Neuronal stem cell (in vitro differentiated cells): ENCODE measurements around the gene CLDN9.
A peak's percentile ranks its signal among the peaks of the same experiment; 100 is the strongest.

Source experiments
- DNase-seq: peaks from one replicate; pipeline ENCODE4 v3.0.0-alpha.2; 2013; ENCODE audit warnings: low spot score
- H2AFZ ChIP-seq: one replicate; pipeline ENCODE4 v1.6.1; 2013; ENCODE audit warnings: mild to moderate bottlenecking, low read length, inconsistent platforms
- H2AK5ac ChIP-seq: 2 replicates; pipeline ENCODE4 v1.6.1; 2013; ENCODE audit warnings: low read depth, mild to moderate bottlenecking, inconsistent platforms, low read length, moderate library complexity, mixed read lengths
- H2BK120ac ChIP-seq: 2 replicates; pipeline ENCODE4 v1.6.1; 2013; ENCODE audit warnings: low read depth, mild to moderate bottlenecking, inconsistent platforms, low read length, moderate library complexity, mixed read lengths
- H2BK12ac ChIP-seq: one replicate; pipeline ENCODE4 v1.6.1; 2013; ENCODE audit warnings: low read length, inconsistent platforms
- H2BK15ac ChIP-seq: 2 replicates; pipeline ENCODE4 v1.6.1; 2013; ENCODE audit warnings: mild to moderate bottlenecking, low read length, inconsistent platforms, mixed read lengths
- H2BK5ac ChIP-seq: one replicate; pipeline ENCODE4 v1.6.1; 2013; ENCODE audit warnings: inconsistent platforms, mild to moderate bottlenecking, low read length, moderate library complexity
- H3K14ac ChIP-seq: one replicate; pipeline ENCODE4 v1.6.1; 2013; ENCODE audit warnings: low read length, inconsistent platforms
- H3K18ac ChIP-seq: 2 replicates; pipeline ENCODE4 v1.6.1; 2013; ENCODE audit warnings: low read length, inconsistent platforms
- H3K23ac ChIP-seq: 2 replicates; pipeline ENCODE4 v1.6.1; 2013; ENCODE audit warnings: low read depth, mild to moderate bottlenecking, mixed read lengths, low read length, inconsistent platforms; ENCODE audit not compliant: poor library complexity
- H3K27ac ChIP-seq: replicated peaks from 3 replicates; pipeline ENCODE4 v1.5.1; 2013; ENCODE audit warnings: low read length, inconsistent platforms
- H3K27me3 ChIP-seq, 3 experiments: 2 replicates each; pipeline ENCODE4 v1.6.1; 2013; ENCODE audit warnings: low read length in 3 of 3, mild to moderate bottlenecking in 2 of 3, inconsistent platforms in 1 of 3, low read depth in 1 of 3, mixed read lengths in 1 of 3, moderate library complexity in 1 of 3; ENCODE audit not compliant: control insufficient read depth in 3 of 3, insufficient read depth in 3 of 3
- H3K36me3 ChIP-seq, 2 donors: replicated peaks in 1 of 2; 2 replicates each; pipeline ENCODE4 v1.6.1; 2013; ENCODE audit warnings: low read length in 2 of 2; ENCODE audit not compliant: control insufficient read depth in 2 of 2, insufficient read depth in 2 of 2
- H3K4ac ChIP-seq: 2 replicates; pipeline ENCODE4 v1.6.1; 2013; ENCODE audit warnings: inconsistent platforms, mild to moderate bottlenecking, low read length, moderate library complexity
- H3K4me1 ChIP-seq, 2 donors: 1 replicate in 1 of 2; 2 replicates in 1 of 2; pipeline ENCODE4 v1.6.1; 2013; ENCODE audit warnings: low read length in 2 of 2, low read depth in 1 of 2; ENCODE audit not compliant: control insufficient read depth in 2 of 2, insufficient read depth in 1 of 2
- H3K4me2 ChIP-seq: one replicate; pipeline ENCODE4 v1.6.1; 2013; ENCODE audit warnings: mild to moderate bottlenecking, low read length, inconsistent platforms; ENCODE audit not compliant: insufficient read depth, poor library complexity, severe bottlenecking
- H3K4me3 ChIP-seq, 2 donors: 2 replicates each; pipeline ENCODE4 v1.5.1; 2013; ENCODE audit warnings: low read length in 2 of 2, mild to moderate bottlenecking in 2 of 2, inconsistent platforms in 1 of 2, moderate library complexity in 1 of 2
- H3K79me1 ChIP-seq: one replicate; pipeline ENCODE4 v1.6.1; 2013; ENCODE audit warnings: low read depth, mild to moderate bottlenecking, inconsistent platforms, low read length, moderate library complexity
- H3K9ac ChIP-seq: one replicate; pipeline ENCODE4 v1.6.1; 2013; ENCODE audit warnings: mild to moderate bottlenecking, low read depth, low read length, inconsistent platforms; ENCODE audit not compliant: poor library complexity
- H3K9me3 ChIP-seq, 2 donors: replicated peaks in 1 of 2; 2 replicates each; pipeline versions ENCODE3 to v1.6.1; 2013; ENCODE audit warnings: low read length in 2 of 2, mild to moderate bottlenecking in 2 of 2, inconsistent platforms in 1 of 2, low read depth in 1 of 2, mixed read lengths in 1 of 2, moderate library complexity in 1 of 2; ENCODE audit not compliant: control insufficient read depth in 2 of 2, insufficient read depth in 1 of 2
- H4K8ac ChIP-seq: one replicate; pipeline ENCODE4 v1.6.1; 2013; ENCODE audit warnings: low read depth, mild to moderate bottlenecking, inconsistent platforms, low read length, moderate library complexity
- H4K91ac ChIP-seq: one replicate; pipeline ENCODE4 v1.6.1; 2013; ENCODE audit warnings: low read length, low read depth, mild to moderate bottlenecking, inconsistent platforms; ENCODE audit not compliant: poor library complexity
- WGBS, 2 donors: extraction: QIAGEN DNeasy Blood & Tissue Kit; methylation state at CpG; one replicate each; pipeline ENCODE4 v1.1.7; 2013; ENCODE audit warnings: missing lambda C conversion rate in 2 of 2, mixed read lengths in 1 of 2; ENCODE audit not compliant: insufficient read length in 2 of 2, insufficient replicate concordance in 1 of 2; ENCODE audit errors: extremely low coverage in 2 of 2; 5-methylcytosine and 5-hydroxymethylcytosine counted together

CLDN9 gene

GRCh38 chr16:2971985-2972784, 40.5 kb upstream of the CLDN9 start:
- Histone ChIP-seq H3K4me2 (no peak overlapping the region), H3K4ac (no peak overlapping the region), H3K4me3 (no peak overlapping the region), H2AK5ac (no peak overlapping the region), H3K9me3 (no peaks in the 10 kb centered on the region), H3K36me3 (peaks cover 32 to 64% of the 10 kb centered on the region in 2 donors), H3K27ac (no peak overlapping the region), H3K18ac (no peak overlapping the region), H2AFZ (no peak overlapping the region), H4K8ac (no peak overlapping the region), H3K23ac (peak overlapping the region; percentile 93), H3K14ac (no peak overlapping the region), H2BK5ac (no peak overlapping the region), H2BK120ac (no peak overlapping the region), H4K91ac (no peak overlapping the region), H3K27me3 (peaks cover 0 to 10% (median 0%) of the 10 kb centered on the region in 3 experiments), H2BK12ac (no peak overlapping the region), H3K79me1 (peaks cover 14% of the 10 kb centered on the region), H3K4me1 (peaks cover 10 to 13% of the 10 kb centered on the region in 2 donors), H3K9ac (no peak overlapping the region), H2BK15ac (no peak overlapping the region)
- DNase-seq = no peak
- WGBS, 2 donors = no CpG with 5 or more reads among the region's 15 CpGs

DNA sequence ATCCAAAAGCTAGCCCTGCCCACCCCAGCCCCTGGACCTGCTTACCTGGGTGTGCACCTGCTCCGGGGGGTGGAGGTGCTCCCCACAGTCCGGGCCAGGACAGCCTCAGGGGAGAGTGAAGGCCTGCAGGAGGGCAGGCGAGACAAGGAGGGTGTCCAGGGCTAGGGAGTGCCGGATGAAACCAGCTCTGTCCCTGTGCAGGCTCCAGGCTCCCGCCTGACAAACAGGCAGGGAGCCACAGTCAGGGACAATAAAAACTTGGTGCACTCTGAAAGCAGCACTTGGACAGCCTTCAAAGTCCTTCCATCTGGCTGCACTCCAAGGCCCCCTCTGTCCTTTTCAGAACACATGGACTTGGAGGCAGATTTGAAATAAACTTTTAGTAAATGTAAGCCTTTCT, 39.6 kb upstream of the CLDN9 start:
- H4K91ac ChIP-seq = no peak overlapping the region
- no peak overlapping the region for H2AFZ ChIP-seq
- peaks cover 10 to 13% of the 10 kb centered on the region in 2 donors for H3K4me1 ChIP-seq
- H4K8ac ChIP-seq = no peak overlapping the region
- peaks cover 32 to 74% of the 10 kb centered on the region in 2 donors for H3K36me3 ChIP-seq
- H3K23ac ChIP-seq = peak overlapping the region; percentile 13
- no peak for DNase-seq
- H3K79me1 ChIP-seq = peaks cover 15% of the 10 kb centered on the region
- H2BK12ac ChIP-seq = no peak overlapping the region
- H3K9ac ChIP-seq = no peak overlapping the region
- H2AK5ac ChIP-seq = no peak overlapping the region
- no peak overlapping the region for H2BK15ac ChIP-seq
- no CpG with 5 or more reads among the region's 5 CpGs for WGBS, 2 donors
- no peak overlapping the region for H3K18ac ChIP-seq
- H3K14ac ChIP-seq = no peak overlapping the region
- H3K9me3 ChIP-seq = no peaks in the 10 kb centered on the region
- H3K4me2 ChIP-seq = no peak overlapping the region
- H3K27me3 ChIP-seq = peaks cover 0 to 4% (median 0%) of the 10 kb centered on the region in 3 experiments
- no peak overlapping the region for H3K27ac ChIP-seq
- H2BK120ac ChIP-seq = no peak overlapping the region
- no peak overlapping the region for H2BK5ac ChIP-seq
- H3K4ac ChIP-seq = no peak overlapping the region
- no peak overlapping the region for H3K4me3 ChIP-seq

- Histone ChIP-seq H2BK5ac (no peak overlapping the region), H3K14ac (no peak overlapping the region), H2BK15ac (no peak overlapping the region), H4K8ac (peak overlapping the region; percentile 65), H3K36me3 (peaks cover 32 to 76% of the 10 kb centered on the region in 2 donors), H3K27me3 (no peaks in the 10 kb centered on the region), H3K23ac (peak overlapping the region; percentile 73), H2AFZ (no peak overlapping the region), H2AK5ac (no peak overlapping the region), H3K4ac (no peak overlapping the region), H3K4me1 (peaks cover 7 to 9% of the 10 kb centered on the region in 2 donors), H3K9me3 (no peaks in the 10 kb centered on the region), H4K91ac (no peak overlapping the region), H3K27ac (no peak overlapping the region), H3K18ac (no peak overlapping the region), H2BK12ac (no peak overlapping the region), H3K9ac (no peak overlapping the region), H3K79me1 (peaks cover 15% of the 10 kb centered on the region), H3K4me3 (no peak overlapping the region), H2BK120ac (no peak overlapping the region), H3K4me2 (no peak overlapping the region)
- no peak for DNase-seq
- WGBS, 2 donors = no CpG with 5 or more reads among the region's 17 CpGs
Measured at GRCh38 chr16:2973605-2974318, 39.0 kb upstream of the CLDN9 start.
